Measurements from ENCODE around the gene SKIL.
A peak's percentile ranks its signal among the peaks of the same experiment; 100 is the strongest.

SKIL gene

DNA sequence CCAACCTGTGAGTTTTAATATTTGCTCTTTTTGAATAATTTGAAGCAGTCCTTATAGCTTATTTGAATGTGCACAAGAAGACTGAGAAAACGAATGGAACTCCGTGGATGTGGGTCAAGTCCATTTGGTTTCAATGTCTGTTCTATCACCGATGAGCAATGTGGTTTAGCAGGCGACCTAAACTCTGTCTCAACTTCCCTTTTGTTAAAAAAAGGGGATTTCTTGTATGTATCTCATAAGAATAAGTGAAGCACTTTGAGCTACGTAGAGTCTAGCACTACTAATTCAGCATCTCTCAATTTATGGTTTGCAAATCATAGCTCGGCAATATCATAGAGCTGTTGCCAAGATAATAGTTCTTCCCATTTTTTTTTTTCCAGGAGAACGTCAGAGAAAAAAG lies 4.6 kb upstream of the SKIL start:
- no peak for DNase-seq

DNA sequence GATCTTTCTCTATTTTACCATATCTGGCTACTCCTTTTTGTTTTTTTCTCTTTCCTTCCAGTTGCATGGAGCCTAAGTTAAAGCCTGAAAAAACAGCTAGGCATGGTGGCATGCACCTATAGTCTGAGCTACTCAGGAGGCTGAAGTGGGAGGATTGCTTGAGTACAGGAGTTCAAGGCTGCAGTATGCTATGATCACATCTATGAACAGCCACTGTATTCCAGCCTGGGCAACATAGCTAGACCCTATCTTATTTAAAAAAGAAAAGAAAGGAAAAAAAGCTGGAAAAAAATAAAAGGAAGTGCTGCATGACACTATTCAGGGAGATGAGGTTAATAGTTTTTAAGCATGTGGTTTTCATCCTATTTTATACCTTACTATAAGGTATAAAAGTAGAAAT lies 4.0 kb upstream of the SKIL start:
- DNase-seq = no peak

DNA sequence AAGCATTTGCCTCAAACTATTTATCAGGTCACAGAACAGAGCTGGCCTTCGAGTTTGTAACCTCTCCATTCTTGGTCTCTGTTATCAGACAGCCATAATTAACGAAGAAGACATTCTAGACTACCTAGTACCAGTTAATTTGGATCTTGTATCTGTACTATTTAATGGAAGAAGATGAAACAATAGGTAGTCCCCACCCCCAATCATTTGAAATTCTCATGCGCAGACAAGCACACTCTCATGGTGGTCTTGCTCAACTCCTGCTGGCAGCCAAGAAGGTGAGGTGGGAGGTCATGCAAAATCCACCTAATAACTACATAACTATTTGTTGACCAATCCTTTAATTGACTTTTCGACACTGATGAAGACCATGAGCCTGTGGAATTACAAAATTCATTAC lies 2.8 kb upstream of the SKIL start:
- DNase-seq = no peak

DNA sequence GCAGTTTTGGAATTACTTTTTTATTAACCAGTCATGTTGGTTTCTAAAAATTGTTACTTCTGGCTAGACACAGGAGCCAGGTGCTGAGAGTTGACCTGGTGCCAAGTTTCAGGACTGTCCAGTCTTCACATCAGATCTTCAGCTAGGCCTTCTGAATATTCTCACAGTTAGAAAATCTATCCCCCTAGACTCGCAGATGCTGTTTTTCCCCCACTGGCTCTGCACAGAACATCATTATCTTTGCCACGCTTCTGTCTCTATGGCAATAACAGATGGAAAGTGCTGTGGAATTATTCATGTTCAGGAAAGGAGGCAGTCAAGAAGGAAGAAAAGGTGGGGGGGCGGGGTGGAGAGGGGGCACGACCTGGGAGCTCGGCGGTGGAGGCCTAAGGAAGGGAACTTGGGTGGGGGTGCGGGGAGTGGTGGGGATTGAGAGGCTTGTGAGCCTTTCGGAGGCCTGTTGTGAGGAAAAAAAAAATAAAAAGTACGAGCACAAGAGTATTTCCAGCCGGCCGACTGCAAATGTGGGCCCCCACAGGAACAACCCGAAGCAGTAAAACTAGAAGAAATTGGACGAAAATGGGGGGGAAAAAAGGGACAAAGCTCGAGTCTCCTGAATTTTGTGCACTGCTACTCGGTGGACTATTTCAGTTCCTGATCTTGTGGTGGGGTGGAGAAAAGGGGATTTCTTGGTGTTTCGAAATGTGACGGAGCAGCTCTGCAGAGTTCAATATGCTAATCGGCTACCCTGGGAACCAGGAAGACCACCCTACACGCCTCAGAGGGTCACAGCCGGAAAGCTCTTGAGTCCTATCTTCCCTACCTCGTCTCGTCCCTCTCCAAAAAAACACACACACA lies 1.5 kb upstream of the SKIL start:
- peak; percentile 7 for DNase-seq

DNA sequence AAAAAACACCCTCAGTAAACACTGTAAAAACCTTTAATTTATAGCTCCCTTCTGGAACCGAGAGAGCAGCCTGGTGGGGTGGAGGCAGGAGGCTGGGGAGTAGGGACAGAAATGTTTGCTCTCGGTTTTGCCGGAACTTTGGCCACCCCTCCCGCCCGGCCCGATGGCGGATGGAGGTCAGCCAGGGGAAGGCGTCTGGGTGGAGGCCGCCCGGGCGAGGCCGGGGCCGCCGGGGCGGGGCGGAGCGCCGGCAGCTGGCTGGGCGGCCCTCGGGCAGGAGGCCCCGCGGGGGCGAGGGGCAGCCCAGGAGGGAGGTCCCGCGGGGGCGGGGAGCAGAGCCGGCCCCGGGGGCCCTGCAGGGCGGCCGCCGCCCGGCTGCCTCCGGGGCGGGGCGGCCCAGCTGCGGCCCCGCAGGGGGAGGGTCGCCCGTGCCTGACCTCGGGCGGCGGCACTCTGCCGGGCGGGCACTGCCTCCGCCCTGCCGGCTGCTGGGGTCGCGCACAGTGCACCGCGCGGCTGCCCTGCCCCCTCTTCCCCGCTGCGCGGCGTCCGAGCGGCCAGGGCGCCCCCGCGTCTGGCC lies 829 bp upstream of the SKIL start:
- peak; percentile 92 for DNase-seq

DNA sequence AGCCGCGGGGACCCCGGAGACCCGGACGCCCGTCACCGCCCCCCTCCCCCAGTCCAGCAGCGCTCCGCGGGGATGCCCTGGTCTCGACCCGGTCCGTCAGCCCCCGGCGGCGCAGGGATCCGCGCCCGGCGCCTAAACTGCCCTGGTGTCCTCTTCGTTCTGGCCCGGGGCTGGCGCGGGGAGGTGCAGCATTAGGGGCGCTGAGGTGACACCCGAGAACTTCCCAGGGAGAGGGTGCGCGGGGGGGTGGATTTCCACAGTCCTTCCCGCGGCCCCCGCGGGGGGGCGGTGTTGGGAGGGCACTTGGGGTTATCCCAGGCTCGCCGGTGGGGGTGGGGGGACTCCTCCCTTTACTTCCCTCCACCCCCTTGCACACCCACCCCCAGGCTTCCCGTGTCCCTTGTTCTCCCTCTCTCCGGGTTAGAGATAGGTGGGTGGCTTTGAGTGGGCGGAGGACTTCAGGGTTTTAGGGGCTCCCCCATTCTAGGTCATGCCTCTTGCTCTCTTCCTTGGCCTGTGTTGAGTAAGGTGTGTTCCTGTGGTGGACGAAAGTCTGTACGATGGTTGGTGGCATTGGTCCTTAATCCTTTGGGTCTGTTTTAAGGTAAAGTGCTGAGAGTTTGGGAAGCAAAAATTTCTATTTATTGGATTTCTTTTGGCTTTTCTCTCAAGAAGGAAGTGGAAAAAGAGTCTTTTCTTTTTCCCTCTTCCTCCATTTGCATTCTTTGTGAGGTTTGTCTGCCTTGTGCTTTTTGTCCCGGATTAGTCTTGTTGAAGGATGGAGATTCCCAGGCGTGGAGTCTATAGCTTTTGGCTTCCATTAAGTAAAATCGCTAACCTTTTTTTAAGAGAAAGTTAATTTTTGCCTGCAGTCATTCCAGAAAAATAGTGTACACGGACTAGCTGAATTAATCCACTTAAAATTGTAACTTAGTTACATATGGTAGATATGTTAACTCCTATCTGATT lies 811 bp downstream of the SKIL start:
- DNase-seq = peak; percentile 63

DNA sequence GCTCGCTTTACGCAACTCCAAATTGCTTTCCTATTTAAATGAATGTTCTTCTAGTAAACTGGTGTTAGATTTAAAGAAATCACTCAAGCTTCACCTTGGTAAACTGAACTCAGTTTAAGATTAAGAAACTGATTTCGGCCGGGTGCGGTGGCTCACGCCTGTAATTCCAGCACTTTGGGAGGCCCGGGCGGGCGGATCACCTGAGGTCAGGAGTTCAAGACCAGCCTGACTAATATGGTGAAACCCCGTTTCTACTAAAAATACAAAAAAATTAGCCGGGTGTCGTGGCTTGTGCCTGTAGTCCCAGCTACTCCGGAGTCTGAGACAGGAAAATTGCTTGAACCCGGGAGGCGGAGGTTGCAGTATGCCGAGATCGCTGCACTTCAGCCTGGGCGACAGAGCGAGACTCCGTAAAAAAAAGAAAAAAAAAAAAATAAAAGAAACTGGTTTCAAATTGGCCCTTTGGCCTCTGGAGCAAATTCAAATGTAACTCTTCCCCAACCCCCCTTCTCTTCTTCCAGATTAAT lies 1.7 kb downstream of the SKIL start:
- DNase-seq = no peak

DNA sequence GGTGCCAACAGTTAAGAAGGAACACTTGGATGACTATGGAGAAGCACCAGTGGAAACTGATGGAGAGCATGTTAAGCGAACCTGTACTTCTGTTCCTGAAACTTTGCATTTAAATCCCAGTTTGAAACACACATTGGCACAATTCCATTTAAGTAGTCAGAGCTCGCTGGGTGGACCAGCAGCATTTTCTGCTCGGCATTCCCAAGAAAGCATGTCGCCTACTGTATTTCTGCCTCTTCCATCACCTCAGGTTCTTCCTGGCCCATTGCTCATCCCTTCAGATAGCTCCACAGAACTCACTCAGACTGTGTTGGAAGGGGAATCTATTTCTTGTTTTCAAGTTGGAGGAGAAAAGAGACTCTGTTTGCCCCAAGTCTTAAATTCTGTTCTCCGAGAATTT lies 3.0 kb downstream of the SKIL start:
- no peak for DNase-seq

DNA sequence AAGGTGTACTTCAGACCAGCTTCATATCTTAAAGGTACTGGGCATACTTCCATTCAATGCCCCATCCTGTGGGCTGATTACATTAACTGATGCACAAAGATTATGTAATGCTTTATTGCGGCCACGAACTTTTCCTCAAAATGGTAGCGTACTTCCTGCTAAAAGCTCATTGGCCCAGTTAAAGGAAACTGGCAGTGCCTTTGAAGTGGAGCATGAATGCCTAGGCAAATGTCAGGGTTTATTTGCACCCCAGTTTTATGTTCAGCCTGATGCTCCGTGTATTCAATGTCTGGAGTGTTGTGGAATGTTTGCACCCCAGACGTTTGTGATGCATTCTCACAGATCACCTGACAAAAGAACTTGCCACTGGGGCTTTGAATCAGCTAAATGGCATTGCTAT lies 3.4 kb downstream of the SKIL start:
- DNase-seq = no peak

DNA sequence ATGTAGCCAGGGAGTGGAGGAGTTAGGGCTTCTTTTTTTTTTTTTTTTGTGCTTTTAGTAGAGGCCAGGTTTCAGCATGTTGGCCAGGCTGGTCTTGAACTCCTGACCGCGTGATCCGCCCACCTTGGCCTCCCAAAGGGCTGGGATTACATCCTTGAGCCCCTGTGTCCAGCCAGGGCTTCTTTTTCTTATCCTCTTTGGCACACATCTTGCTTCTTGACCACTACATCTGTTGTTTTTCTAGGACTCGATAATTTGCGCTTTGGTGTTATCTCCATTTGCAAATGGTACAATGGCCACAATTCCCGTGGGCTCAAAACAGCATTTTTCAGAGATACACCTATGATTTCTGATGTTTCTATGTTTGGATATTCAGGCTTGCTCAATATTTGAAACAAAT lies 4.2 kb downstream of the SKIL start:
- DNase-seq = no peak

DNA sequence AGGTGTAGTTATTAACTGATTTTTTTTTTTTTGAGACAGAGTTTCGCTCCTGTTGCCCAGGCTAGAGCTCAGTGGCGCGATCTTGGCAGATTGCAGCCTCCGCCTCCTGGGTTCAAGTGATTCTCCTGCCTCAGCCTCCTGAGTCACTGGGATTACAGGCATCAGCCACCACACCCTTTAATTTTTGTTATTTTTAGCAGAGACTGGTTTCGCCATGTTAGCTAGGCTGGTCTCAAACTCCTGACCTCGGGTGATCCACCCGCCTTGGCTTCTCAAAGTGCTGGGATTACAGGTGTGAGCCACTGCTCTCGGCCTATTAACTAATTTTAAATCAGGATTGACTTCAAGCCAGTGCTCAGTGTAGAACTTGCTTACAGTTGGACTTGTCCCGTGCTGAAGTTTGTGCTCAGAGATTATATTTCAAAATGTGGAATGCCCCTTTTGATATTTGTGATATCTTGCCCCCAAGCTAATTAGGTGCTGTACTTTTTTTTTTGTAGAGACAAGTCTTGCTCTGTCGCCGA lies 6.0 kb downstream of the SKIL start:
- DNase-seq = no peak

DNA sequence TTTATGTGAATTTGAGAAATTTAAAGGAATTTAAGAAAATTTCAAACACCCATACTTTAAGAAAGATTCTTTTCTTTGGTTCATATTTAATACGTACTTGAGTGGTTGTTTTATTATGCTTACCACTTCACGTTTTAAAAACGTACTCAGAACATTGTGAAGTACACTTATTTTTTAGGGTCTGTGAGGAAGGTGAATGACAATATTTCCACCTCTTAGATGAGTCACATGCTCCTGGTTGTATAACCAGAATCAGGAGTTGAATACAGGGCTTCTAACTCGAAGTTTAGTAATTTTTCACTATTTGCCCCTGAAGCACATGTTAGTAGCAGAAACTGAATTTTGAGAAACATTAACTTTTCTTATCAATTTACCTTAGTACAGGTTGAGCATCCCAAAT lies 7.5 kb downstream of the SKIL start:
- DNase-seq = no peak

DNA sequence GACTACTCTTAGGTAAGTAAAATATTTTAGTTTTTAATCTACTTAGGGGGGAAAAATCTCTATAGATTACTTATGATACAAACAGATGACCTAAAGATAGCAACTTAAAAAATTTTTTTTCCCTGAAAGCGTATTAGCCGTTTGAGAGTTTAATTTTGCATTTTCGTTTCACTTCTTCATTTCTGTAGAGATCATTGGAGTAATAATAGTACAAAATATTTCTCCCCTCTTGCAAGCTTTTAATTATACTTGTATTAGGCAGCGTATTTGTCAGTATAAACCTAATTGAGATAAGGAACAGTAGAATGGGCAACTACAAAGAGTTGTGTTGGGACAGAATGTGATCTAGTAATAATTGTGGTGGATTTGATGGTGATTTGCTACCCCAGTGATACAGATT lies 10.3 kb downstream of the SKIL start:
- DNase-seq = no peak

DNA sequence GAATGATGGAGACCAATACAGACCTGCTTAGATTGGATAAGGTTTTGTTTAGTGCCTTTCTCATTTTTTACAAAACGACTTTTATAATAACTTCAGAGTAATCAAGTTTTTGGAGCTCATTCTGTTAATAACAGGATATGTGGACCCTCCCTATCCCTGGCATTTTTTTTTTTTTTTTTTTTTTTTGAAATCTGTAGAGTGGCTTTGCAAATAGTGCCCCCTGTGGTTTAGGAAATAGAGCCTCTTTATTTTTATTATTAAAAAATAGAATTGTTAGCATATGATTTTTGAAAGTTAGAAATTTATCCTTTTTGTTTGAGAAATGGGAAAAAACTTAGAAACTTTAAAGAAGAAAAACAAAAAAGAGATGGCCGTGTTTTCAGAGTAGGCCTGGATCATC lies 11.4 kb downstream of the SKIL start:
- no peak for DNase-seq

DNA sequence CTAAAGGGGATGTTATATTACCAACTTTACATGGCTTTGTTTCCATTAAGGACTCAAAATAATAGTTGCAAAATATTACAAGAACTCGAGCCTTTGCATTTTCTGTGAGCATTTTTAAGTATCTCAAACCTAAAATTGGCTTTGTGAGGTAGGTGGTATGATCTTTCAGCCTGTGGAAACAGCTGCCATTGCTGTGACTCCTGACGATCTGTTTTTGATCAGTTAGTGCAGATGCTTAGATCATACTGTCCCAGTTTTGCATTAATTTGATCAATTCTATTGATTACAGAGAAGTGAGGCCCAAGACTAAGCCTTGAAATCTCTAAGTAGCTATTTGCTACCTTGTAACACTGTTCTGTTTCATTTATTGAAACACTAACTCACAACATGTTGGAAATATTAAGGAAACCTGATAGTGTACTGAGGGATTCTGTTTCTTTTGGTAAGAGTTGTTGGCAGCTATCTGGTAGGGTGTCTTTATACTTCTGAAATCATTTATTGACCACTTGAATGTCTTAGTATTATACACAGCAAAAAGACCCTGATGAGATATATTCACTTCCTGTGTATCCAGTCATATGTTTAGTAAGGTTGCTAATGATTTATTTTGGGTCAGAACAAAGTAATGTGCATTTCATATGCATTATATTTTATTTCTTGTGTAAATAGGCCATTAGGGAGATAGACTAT lies 14.8 kb downstream of the SKIL start:
- DNase-seq = no peak

DNA sequence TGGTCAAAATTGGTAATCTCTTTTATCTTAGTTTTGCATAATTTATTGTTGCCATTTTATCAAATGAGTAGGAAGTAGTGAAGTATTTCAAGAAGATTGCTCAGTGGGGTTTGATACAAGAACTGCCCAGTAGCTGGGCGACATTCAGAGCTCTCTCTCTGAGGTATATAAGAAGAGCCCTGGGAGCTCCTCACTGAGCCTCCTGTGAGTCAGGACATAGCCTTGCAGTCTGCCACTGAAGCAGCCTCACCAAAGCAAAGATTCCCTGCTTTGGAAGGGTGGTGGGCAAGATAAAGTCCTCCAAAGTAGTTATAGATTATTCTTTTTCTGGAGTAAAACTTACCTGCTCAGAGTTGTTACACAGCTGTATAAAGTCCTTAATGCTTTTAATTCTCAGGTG lies 26.1 kb downstream of the SKIL start:
- no peak for DNase-seq

DNA sequence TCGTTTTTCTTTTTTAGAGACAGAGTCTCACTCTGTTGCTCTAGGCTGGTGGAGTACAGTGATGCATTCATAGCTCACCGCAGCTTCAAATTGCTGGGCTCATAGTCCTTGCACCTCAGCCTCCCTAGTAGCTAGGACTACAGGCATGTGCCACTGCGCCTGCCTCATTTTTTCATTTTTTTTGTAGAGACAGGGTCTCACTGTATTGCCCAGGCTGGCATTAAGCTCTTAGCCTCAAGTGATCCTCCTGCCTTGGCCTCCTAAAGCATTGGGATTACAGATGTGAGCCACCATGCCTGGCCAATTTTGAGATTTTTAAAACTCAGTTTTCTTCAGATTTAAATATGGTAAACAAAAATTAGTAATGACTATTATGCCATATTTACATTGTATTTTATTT lies 29.0 kb downstream of the SKIL start:
- no peak for DNase-seq

DNA sequence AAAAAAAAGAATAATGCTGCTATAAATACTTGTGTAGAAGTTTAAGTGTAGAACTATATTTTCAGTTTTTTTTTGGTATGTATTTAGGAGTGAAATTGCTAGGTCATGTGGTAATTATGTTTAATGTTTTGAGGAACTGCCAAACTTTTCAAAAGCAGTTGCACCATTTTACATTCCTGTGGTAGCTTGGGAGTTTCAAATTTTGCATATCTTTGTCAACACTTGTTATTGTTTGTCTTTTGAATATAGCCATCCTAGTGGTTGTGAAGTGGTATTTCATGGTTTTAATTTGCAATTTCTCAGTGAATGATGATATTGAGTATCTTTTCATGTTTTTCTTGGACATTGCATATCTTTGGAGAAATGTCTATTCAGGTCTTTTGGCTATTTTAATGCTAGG lies 30.4 kb downstream of the SKIL start:
- no peak for DNase-seq

DNA sequence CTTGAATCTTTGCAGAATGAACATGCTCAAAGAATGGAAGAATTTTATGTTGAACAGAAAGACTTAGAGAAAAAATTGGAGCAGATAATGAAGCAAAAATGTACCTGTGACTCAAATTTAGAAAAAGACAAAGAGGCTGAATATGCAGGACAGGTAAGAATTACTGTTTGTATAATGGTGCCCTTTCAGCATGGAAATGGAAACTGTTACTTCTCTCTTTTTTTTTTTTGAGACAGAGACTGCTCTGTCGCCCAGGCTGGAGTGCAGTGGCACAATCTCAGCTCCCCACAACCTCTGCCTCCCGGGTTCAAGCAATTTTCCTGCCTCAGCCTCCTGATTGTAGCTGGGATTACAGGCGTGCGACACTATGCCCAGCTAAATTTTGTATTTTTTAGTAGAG lies 33.6 kb downstream of the SKIL start:
- no peak for DNase-seq

DNA sequence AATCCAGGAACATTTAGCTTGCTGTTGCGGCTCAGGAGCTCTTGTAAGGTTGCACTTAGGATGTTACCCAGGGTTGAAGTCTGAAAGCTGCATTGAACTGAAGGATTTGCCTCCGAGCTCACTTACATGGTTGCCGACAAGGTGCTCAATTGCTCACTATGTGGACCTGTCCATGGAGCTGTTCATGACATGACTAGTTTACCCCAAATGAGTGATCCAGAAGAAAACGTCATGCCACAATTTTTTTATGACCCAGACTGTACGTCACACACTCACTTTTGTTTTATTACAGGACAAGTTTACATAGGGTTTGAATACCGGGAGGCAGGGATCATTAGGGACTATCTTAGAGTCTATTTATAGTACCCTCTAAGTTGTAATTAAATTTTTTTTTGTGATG lies 40.2 kb downstream of the SKIL start:
- no peak for DNase-seq

DNA sequence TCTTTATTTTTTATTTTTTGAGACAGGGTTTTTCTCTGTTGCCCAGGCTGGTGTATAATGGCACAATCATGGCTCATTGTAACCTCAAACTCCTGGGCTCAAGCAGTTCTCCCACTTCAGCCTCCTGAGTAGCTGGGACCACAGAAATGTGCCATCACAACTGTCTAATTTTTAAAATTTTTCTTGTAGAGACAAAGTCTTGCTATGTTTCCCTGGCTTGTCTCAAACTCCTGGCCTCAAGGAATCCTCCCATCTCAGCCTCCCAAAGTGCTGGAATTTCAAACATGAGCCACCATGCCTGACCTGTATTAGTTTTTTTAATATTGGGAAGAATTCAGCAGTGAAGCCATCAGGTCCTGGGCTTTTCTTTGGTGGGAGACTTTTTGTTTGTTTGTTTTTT lies 47.6 kb downstream of the SKIL start:
- DNase-seq = no peak

DNA sequence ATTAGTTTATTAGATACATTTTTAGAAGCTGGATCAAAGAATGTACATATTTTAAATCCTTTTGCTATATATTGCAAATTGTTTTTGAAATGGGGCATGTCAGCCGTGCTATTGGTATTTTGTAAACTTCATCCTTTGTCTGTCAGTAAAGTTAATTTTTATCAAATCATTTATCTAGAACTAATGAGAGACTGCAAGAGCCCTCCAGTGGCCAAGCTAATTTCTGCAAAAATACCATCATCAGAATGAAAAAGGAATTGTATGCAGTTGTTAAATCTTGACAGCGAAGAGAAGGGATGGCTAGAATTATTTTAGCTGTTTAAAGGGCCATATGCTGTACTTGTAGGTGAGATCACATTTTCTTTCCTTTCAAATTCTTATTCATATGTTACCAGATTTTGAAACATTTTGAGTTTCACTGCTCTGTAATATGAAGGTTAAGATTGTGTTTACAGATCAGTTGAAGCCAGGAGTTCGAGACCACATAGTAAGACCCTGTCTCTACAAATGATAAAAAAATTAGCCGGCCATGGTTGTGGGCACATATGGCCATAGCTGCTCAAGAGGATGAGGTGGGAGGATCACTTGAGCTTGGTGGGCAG lies 53.0 kb downstream of the SKIL start:
- DNase-seq = peak; percentile 10
